HG03066 (cell line): ENCODE measurements around the gene MPV17L.
"Not testable (repeated sequence)": the region's sequence is repeated elsewhere in the genome, so short reads cannot be mapped to it uniquely, and the experiment has no call there.

Source experiments
- ATAC-seq: cut with Tn5 transposase; IDR thresholded peaks from one replicate; pipeline ENCODE4 v1.9.1; 2021; ENCODE audit warnings: low read depth; ENCODE audit not compliant: unreplicated experiment

MPV17L gene

GRCh38 chr16:15407756-15408155 lies 12.2 kb downstream of the MPV17L start:
- ATAC-seq, result not testable (repeated sequence)

GRCh38 chr16:15409476-15409875 lies 13.9 kb downstream of the MPV17L start:
- ATAC-seq, result not testable (repeated sequence)

GRCh38 chr16:15415511-15415985 lies 20.0 kb downstream of the MPV17L start:
- ATAC-seq, result no peak

GRCh38 chr16:15417197-15417596 lies 21.6 kb downstream of the MPV17L start:
- ATAC-seq, result no peak

GRCh38 chr16:15418206-15418605 lies 22.7 kb downstream of the MPV17L start:
- ATAC-seq, result no peak

- ATAC-seq, result not testable (repeated sequence)
Observed at GRCh38 chr16:15421696-15422095, 26.1 kb downstream of the MPV17L start.

- ATAC-seq, result no peak
Observed at GRCh38 chr16:15422222-15422621, 26.7 kb downstream of the MPV17L start.

- no peak for ATAC-seq
Observed at GRCh38 chr16:15425861-15426260, 30.3 kb downstream of the MPV17L start.

- no peak for ATAC-seq
Observed at GRCh38 chr16:15426796-15427195, 31.2 kb downstream of the MPV17L start.

- no peak for ATAC-seq
Observed at GRCh38 chr16:15427648-15428239, 32.2 kb downstream of the MPV17L start.

GRCh38 chr16:15430884-15431283 lies 35.3 kb downstream of the MPV17L start:
- not testable (repeated sequence) for ATAC-seq

GRCh38 chr16:15434079-15434424 lies 38.5 kb downstream of the MPV17L start:
- ATAC-seq, result no peak

- no peak for ATAC-seq
Observed at GRCh38 chr16:15434425-15435215, 39.1 kb downstream of the MPV17L start, which contains the start of gene BMERB1. TSS of gene BMERB1 (plus strand) at chr16:15434588. CDS start at chr16:15434654, 66 bp downstream.

- ATAC-seq, result no peak
Observed at GRCh38 chr16:15435216-15435864, 39.8 kb downstream of the MPV17L start.

- no peak for ATAC-seq
Observed at GRCh38 chr16:15439102-15439501, 43.5 kb downstream of the MPV17L start.

- ATAC-seq, result no peak
Observed at GRCh38 chr16:15439521-15439920, 44.0 kb downstream of the MPV17L start.

- ATAC-seq, result no peak
Observed at GRCh38 chr16:15440852-15441251, 45.3 kb downstream of the MPV17L start.

GRCh38 chr16:15442140-15442539 lies 46.6 kb downstream of the MPV17L start:
- not testable (repeated sequence) for ATAC-seq

GRCh38 chr16:15443753-15444152 lies 48.2 kb downstream of the MPV17L start:
- no peak for ATAC-seq

- no peak for ATAC-seq
Observed at GRCh38 chr16:15444264-15444663, 48.7 kb downstream of the MPV17L start.

- no peak for ATAC-seq
Observed at GRCh38 chr16:15445450-15445849, 49.9 kb downstream of the MPV17L start.
